GM12875 (cell line): ENCODE measurements around the gene PLPP4.
A peak's percentile ranks its signal among the peaks of the same experiment; 100 is the strongest.

Source experiments
- H3K4me3 ChIP-seq: one replicate; pipeline ENCODE4 v1.5.1; 2011; ENCODE audit warnings: low read depth, low read length, control low read depth
- TF ChIP-seq, protein P1 (sequence below): IDR thresholded peaks from 2 replicates; pipeline ENCODE4 v1.5.1; 2011; ENCODE audit warnings: low read depth, mild to moderate bottlenecking, control low read depth, inconsistent platforms, low read length, moderate library complexity, borderline replicate concordance; ENCODE audit not compliant: insufficient read depth

PLPP4 gene

DNA sequence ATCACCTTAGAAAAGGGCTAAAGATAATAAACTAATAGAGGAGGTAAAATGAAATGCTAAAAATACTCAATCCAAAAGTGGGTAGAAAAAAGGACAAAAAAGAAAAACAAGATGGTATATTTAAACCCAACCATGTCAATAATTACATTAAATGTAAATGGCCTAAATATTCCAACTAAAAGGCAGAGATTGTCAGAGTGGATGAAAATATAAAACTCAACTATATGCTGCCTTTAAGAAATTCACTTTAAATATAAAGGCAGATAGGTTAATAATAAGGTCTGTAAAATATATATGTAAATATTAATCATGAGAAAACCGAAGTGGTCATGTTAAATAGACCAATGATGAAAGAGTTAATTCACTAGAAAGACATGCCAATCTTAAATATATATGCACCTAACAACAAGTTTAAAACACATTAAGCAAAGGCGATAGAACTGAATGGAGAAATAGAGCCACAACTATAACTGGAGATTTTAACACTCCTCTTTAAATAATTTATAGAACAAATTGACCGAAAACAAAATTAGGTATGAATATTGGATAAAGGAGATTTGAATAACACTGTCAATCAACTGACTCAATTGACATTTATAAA is 159.4 kb downstream of the PLPP4 start:
- H3K4me3 ChIP-seq, result no peak overlapping the region
- TF ChIP-seq, protein P1, sequence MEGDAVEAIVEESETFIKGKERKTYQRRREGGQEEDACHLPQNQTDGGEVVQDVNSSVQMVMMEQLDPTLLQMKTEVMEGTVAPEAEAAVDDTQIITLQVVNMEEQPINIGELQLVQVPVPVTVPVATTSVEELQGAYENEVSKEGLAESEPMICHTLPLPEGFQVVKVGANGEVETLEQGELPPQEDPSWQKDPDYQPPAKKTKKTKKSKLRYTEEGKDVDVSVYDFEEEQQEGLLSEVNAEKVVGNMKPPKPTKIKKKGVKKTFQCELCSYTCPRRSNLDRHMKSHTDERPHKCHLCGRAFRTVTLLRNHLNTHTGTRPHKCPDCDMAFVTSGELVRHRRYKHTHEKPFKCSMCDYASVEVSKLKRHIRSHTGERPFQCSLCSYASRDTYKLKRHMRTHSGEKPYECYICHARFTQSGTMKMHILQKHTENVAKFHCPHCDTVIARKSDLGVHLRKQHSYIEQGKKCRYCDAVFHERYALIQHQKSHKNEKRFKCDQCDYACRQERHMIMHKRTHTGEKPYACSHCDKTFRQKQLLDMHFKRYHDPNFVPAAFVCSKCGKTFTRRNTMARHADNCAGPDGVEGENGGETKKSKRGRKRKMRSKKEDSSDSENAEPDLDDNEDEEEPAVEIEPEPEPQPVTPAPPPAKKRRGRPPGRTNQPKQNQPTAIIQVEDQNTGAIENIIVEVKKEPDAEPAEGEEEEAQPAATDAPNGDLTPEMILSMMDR, result no peak

- TF ChIP-seq, protein P1, result no peak
- no peak overlapping the region for H3K4me3 ChIP-seq
Observed at GRCh38 chr10:120628197-120628596, 171.2 kb downstream of the PLPP4 start.

GRCh38 chr10:120630266-120630665 is 173.2 kb downstream of the PLPP4 start:
- TF ChIP-seq, protein P1, result no peak

GRCh38 chr10:120632047-120632446 is 175.0 kb downstream of the PLPP4 start:
- TF ChIP-seq, protein P1, result no peak
- H3K4me3 ChIP-seq, result no peak overlapping the region

More at GRCh38 chr10:120630266-120630665, 173.2 kb downstream of the PLPP4 start:
- no peak overlapping the region for H3K4me3 ChIP-seq

- no peak overlapping the region for H3K4me3 ChIP-seq
- TF ChIP-seq, protein P1, result no peak
Observed at GRCh38 chr10:120632942-120633341, 175.9 kb downstream of the PLPP4 start.

DNA sequence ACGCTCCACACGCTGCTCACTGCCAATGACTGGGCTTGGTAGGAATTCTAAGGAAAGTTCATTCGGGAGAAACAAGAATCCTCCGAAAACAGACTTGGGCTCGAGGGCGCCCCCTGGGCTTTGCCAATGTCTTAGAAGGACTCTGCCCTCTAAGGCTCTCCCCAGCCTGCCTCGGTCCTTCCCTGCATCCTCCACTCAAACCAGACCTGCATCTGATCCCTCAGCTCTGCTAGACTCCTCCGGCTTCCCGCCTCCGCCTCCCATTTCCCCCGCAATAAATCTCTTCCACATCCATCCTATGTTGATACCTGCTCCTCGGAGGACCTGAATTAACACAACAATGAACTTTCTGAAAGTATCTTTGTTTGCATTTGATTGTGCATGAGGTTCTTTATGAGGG is 177.6 kb downstream of the PLPP4 start:
- H3K4me3 ChIP-seq, result no peak overlapping the region
- TF ChIP-seq, protein P1, result peak; percentile 46
